ENCODE measurements around the gene UBR4. TPM values are rescaled to one million over a fixed set of nuclear protein-coding genes. Genes with fewer than 3 reads are reported as not detected.

The UBR4 gene
- polyA plus RNA-seq, 1 donor (not counting 4 experiments of a cell fraction or from before 2014, with no cell fraction given) = 39.0 TPM

DNA sequence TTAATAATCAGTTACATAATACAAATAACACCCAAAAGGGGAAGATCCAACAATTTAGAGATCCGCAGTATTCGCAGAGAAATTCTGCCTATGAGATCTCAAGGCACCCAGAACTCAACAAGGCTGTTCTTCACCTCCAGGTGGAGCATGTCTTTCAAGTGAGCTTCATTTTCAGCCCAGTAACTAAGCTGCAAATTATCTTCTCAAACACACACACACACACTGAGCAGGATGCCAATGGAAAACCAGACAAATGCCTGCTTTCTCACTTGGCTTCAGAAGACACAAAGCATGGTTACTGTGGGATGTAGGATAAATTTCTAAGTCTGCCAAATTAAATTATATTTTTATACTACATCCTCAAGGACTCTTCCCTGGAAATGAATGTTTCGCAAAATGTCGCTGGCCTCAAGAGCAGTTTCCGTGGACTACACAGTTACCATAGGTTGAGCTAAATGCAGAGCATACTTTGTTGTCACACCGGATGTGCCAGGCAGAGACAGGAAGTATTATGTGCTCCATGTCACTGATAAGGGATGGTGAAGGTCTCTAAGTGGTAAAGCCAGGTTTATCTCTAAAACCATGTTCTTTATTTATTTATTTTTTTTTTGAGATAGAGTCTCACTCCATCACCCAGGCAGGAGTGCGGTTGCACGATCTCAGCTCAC, 30.3 kb downstream of the UBR4 start:
- no peaks in the 10 kb centered on the region for H4K20me1 ChIP-seq (ENCODE audit: control insufficient read depth, extremely low read depth, insufficient read depth, low read length)
- H3K79me2 ChIP-seq (ENCODE audit: control insufficient read depth, insufficient read depth, low read length) = no peaks in the 10 kb centered on the region
- no peak overlapping the region for H3K27ac ChIP-seq (ENCODE audit: control insufficient read depth, insufficient read depth, low read length)
- no peak for DNase-seq (ENCODE audit: low read depth, low spot score)
- FAIRE-seq = no peak
- H3K36me3 ChIP-seq (ENCODE audit: control insufficient read depth in 2 of 2, extremely low read depth in 1 of 2, insufficient read depth in 2 of 2, low read length in 2 of 2) = peaks cover 21 to 28% of the 10 kb centered on the region in 2 experiments
- H2AFZ ChIP-seq (ENCODE audit: control insufficient read depth, low read length) = no peak overlapping the region
- H3K9me3 ChIP-seq (ENCODE audit: control insufficient read depth, low read depth, low read length) = no peaks in the 10 kb centered on the region
- no peaks in the 10 kb centered on the region for H3K4me1 ChIP-seq (ENCODE audit: control insufficient read depth, extremely low read depth, insufficient read depth, low read length)
- no peak overlapping the region for H3K4me3 ChIP-seq (ENCODE audit: control insufficient read depth in 2 of 3, extremely low read depth in 1 of 3, insufficient read depth in 2 of 3, low read depth in 1 of 3, low read length in 3 of 3)
- no peak for TF ChIP-seq EZH2 (IDR thresholded peaks at IDR 0.05; ENCODE audit: low read length)
- TF ChIP-seq, protein P1, sequence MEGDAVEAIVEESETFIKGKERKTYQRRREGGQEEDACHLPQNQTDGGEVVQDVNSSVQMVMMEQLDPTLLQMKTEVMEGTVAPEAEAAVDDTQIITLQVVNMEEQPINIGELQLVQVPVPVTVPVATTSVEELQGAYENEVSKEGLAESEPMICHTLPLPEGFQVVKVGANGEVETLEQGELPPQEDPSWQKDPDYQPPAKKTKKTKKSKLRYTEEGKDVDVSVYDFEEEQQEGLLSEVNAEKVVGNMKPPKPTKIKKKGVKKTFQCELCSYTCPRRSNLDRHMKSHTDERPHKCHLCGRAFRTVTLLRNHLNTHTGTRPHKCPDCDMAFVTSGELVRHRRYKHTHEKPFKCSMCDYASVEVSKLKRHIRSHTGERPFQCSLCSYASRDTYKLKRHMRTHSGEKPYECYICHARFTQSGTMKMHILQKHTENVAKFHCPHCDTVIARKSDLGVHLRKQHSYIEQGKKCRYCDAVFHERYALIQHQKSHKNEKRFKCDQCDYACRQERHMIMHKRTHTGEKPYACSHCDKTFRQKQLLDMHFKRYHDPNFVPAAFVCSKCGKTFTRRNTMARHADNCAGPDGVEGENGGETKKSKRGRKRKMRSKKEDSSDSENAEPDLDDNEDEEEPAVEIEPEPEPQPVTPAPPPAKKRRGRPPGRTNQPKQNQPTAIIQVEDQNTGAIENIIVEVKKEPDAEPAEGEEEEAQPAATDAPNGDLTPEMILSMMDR (optimal IDR thresholded peaks at IDR 0.05 in 1 of 3, IDR thresholded peaks at IDR 0.05 in 1 of 3, conservative IDR thresholded peaks at IDR 0.05 in 1 of 3; ENCODE audit: extremely low read depth in 1 of 3, insufficient read depth in 2 of 3, low read length in 3 of 3) = peak in 2 of 3 experiments; percentile 1 to 18
- H3K27me3 ChIP-seq (ENCODE audit: control insufficient read depth, extremely low read depth, insufficient read depth, low read length) = no peaks in the 10 kb centered on the region
- dilution Hi-C loops (cut with MboI; ENCODE audit: extremely low pct_ligation_motif_present, low sequenced_read_pairs) = no loop called here
- no peak overlapping the region for H3K4me2 ChIP-seq (ENCODE audit: control insufficient read depth, extremely low read depth, insufficient read depth, low read depth, low read length)
- no peak overlapping the region for H3K9ac ChIP-seq (ENCODE audit: control insufficient read depth, extremely low read depth, insufficient read depth, low read length)
- H3K9me1 ChIP-seq (ENCODE audit: control insufficient read depth, extremely low read depth, insufficient read depth, low read length) = no peaks in the 10 kb centered on the region

DNA sequence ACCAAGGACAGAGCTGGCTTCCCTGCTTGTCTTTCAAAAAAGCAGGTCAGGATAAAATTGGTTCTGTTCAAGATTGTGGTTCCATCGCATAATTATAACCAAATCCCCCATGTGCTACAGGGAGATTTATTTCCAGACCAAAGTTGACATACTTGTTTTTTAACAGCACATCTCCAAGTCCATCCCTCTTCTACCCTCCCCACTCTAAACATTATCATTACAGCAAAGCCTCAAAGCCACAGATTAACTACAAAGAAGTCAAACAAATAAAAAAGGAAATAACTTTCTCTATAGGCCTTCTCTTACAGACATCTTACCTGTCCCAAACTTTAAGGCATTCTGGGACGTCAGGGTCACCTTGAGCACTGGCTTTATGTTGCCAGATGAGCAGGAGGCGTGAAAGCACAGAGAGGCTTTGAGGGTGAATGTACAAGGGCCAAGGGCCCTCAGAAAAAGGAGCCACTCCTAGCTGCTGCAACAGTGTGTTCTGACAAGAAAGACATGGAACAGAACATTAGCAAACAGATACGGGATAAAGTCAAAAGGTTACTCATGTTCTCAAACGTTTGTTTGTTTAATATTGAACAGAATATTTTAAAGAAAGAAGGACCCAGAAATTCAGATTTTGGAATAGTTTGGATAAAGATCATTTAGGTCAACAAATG, 31.2 kb downstream of the UBR4 start:
- Histone ChIP-seq H3K27me3 (ENCODE audit: control insufficient read depth, extremely low read depth, insufficient read depth, low read length) (no peaks in the 10 kb centered on the region), H3K9me3 (ENCODE audit: control insufficient read depth, low read depth, low read length) (no peaks in the 10 kb centered on the region), H3K36me3 (ENCODE audit: control insufficient read depth in 2 of 2, extremely low read depth in 1 of 2, insufficient read depth in 2 of 2, low read length in 2 of 2) (peaks cover 25 to 26% of the 10 kb centered on the region in 2 experiments), H3K27ac (ENCODE audit: control insufficient read depth, insufficient read depth, low read length) (no peak overlapping the region), H3K9me1 (ENCODE audit: control insufficient read depth, extremely low read depth, insufficient read depth, low read length) (no peaks in the 10 kb centered on the region), H3K79me2 (ENCODE audit: control insufficient read depth, insufficient read depth, low read length) (no peaks in the 10 kb centered on the region), H2AFZ (ENCODE audit: control insufficient read depth, low read length) (no peak overlapping the region), H3K9ac (ENCODE audit: control insufficient read depth, extremely low read depth, insufficient read depth, low read length) (no peak overlapping the region), H3K4me3 (ENCODE audit: control insufficient read depth in 2 of 3, extremely low read depth in 1 of 3, insufficient read depth in 2 of 3, low read depth in 1 of 3, low read length in 3 of 3) (no peak overlapping the region), H4K20me1 (ENCODE audit: control insufficient read depth, extremely low read depth, insufficient read depth, low read length) (no peaks in the 10 kb centered on the region), H3K4me1 (ENCODE audit: control insufficient read depth, extremely low read depth, insufficient read depth, low read length) (no peaks in the 10 kb centered on the region), H3K4me2 (ENCODE audit: control insufficient read depth, extremely low read depth, insufficient read depth, low read depth, low read length) (no peak overlapping the region)
- dilution Hi-C loops (cut with MboI; ENCODE audit: extremely low pct_ligation_motif_present, low sequenced_read_pairs) = no loop called here
- DNase-seq (ENCODE audit: low read depth, low spot score) = no peak
- TF ChIP-seq, protein P1 (optimal IDR thresholded peaks at IDR 0.05 in 1 of 3, IDR thresholded peaks at IDR 0.05 in 1 of 3, conservative IDR thresholded peaks at IDR 0.05 in 1 of 3; ENCODE audit: extremely low read depth in 1 of 3, insufficient read depth in 2 of 3, low read length in 3 of 3) = no peak
- TF ChIP-seq EZH2 (IDR thresholded peaks at IDR 0.05; ENCODE audit: low read length) = no peak
- no peak for FAIRE-seq

Data from keratinocyte (primary cell).